COLO668 (cell line): Measurements from ENCODE around the gene TRIP13.

Experiments
- DNase-seq: peaks from one replicate; lab custom pipeline; 2025; ENCODE audit not compliant: unreplicated experiment; lab: John Stamatoyannopoulos, UW

TRIP13 gene

DNA sequence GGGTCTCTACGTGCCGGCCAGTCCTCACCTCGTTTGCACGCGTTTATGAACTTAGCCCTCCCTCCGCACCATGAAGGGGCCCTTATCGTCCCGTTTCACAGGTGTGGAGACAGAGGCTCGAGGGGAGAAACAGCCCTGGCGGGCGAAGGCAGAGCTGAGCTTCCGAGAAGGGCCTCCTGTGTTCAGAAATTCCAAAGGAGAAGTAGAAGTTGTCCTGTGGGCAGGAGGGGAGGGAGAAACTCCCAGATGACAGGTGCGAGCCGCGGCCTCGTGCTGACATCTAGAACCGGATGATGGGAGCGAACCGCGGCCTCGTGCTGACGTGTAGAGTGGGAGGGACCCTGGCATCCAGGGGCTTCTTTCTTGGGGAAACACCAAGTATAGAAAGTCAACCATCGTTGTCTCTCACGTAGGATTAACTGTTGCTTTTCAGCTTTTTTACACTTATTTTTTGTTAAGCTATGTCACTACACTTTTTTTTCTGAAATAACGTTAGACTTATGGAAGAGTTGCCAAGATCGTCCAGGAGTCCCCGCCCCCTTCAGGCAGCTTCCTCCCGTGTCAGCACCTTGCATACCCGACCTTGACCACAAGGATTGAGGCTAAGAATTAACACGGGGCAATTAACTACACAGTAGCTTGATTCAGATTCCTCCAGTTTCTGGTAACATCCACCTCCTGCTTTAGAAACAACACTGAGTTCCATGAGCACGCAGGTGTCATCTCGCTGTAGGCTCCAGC is 73.1 kb downstream of the TRIP13 start:
- no peak for DNase-seq

DNA sequence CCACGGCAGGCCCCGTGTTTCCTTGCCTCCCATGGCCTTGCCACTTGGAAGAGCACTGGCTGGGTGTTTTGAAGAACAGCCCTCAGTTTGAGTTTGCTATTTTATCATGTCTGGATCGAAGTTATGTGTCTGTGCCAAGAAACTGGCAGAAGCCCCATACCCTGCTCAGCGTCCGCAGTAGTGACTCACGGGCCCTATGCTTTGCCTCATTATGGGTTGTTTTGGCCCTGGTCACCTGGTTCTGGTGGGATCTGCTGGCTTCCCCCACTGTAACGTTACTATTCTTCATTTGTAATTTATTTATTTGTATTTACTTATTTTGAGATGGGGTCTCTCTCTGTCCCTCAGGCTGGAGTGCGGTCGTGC is 73.6 kb downstream of the TRIP13 start:
- no peak for DNase-seq

DNA sequence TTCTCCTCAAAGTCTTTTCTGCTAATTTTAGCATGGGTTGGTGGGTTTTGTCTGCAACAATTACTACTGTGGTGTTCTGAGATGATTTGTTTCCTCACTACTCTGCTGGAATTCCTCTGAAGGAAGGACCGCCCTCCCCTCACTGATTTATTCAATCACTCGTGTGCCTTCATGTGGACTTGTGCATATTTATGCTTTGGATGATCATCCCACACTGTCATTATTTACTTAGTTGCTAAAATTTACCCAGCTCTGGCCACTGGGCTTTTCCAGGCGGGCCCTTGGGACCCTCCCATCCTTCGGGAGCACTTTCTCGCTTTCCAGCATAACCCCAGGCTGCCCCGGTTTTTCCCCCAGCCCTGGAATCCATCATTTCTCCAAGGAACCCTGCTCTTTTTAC is 74.3 kb downstream of the TRIP13 start:
- DNase-seq = no peak
